ENCODE data around the gene LYSMD4.

The LYSMD4 gene

DNA sequence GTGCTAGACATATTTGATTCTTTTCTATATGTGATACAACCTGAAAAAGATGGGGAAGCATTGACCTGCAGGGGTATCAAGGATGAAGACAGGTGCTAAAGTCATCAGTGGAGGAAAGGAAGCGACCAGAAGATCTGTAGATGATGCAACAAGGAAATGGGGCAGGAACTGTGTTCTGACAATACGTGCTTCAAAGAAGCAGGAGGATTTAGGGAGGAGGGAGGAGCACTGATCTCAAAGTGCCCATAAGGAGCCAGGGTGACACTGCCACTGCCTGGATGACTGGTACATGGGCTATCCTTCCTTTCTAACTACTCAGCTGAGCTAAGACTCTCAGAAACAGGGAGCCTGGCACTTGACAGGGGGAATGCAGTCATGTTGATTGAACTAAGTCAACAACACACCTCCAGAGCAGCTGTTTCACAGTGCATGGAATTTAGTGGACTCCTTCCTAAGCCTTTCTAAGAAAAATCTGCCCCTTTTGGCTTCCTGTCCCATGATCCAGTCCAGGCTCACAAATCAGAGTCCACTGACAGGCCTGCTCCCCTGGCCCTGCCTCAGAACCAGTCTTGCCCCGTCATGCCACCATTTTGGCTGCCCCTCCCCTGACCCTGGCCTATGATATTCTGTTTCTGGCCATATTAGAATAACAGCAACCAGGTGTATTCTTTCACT is 12.0 kb downstream of the LYSMD4 start:
- 88 to 96% methylated on average over 3 of the region's 3 CpGs for WGBS, 2 experiments
- no peaks in the 10 kb centered on the region for H3K9me3 ChIP-seq (ENCODE audit: control insufficient read depth, low read length)
- no peak overlapping the region for H3K27ac ChIP-seq (ENCODE audit: insufficient read depth, low read depth, low read length, poor library complexity, severe bottlenecking)
- H3K4me1 ChIP-seq (ENCODE audit: control insufficient read depth, insufficient read depth, low read length): no peaks in the 10 kb centered on the region
- no peaks in the 10 kb centered on the region for H3K36me3 ChIP-seq (ENCODE audit: control insufficient read depth, insufficient read depth, low read length)
- H3K27me3 ChIP-seq (ENCODE audit: control insufficient read depth, insufficient read depth, low read length, poor library complexity, severe bottlenecking): no peaks in the 10 kb centered on the region
- no peak overlapping the region for H3K4me3 ChIP-seq (ENCODE audit: insufficient read depth, low read depth, low read length)

DNA sequence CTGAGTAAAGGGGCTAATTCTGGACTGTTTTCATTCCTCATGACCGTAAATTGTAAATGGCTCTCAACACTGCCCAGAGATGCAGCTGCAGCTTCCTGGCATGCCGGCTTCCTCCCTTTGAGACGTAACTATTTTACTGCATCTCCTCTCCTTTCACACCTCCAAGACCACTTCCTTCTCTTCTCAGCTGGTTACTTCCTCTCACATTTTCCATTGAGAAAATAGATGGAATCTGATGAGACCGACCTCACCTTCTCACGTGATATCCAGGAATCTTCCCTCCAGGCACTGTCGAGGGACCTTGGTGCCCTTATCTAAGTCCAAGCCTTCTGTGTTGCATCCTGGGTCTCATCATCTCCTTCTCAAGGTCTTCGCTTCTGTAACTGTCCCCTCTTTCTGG is 12.7 kb downstream of the LYSMD4 start:
- Histone ChIP-seq H3K9me3 (ENCODE audit: control insufficient read depth, low read length) (no peaks in the 10 kb centered on the region), H3K27ac (ENCODE audit: insufficient read depth, low read depth, low read length, poor library complexity, severe bottlenecking) (no peak overlapping the region), H3K4me3 (ENCODE audit: insufficient read depth, low read depth, low read length) (no peak overlapping the region), H3K36me3 (ENCODE audit: control insufficient read depth, insufficient read depth, low read length) (no peaks in the 10 kb centered on the region), H3K4me1 (ENCODE audit: control insufficient read depth, insufficient read depth, low read length) (no peaks in the 10 kb centered on the region), H3K27me3 (ENCODE audit: control insufficient read depth, insufficient read depth, low read length, poor library complexity, severe bottlenecking) (no peaks in the 10 kb centered on the region)
- WGBS, 2 experiments: 93 to 95% methylated on average over 7 of the region's 7 CpGs

DNA sequence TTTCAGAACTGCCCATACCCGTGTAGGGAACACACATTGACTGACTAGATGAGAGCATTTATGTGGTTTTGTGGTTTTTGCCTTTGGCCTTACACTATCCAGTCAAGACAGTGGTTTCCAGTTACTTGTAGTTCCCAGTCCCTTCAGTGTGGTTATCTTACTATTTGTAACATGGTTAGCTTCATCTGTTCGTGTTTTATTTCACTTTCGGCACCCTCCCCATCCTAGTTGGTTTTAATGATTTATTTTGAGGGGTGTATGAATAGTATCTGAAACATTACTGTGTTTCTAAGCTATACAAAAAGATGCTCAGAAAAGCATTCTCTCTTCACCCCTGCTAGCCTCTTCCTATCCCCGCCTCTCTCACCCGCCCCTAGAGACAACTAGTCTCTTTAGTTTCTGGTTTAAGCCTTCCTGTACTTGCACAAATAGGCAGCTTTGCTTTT is 14.1 kb downstream of the LYSMD4 start:
- H3K4me1 ChIP-seq (ENCODE audit: control insufficient read depth, insufficient read depth, low read length): no peaks in the 10 kb centered on the region
- WGBS, 2 experiments: 91 to 97% methylated on average over 3 to 5 of the region's 5 CpGs
- no peaks in the 10 kb centered on the region for H3K27me3 ChIP-seq (ENCODE audit: control insufficient read depth, insufficient read depth, low read length, poor library complexity, severe bottlenecking)
- H3K9me3 ChIP-seq (ENCODE audit: control insufficient read depth, low read length): no peaks in the 10 kb centered on the region
- H3K27ac ChIP-seq (ENCODE audit: insufficient read depth, low read depth, low read length, poor library complexity, severe bottlenecking): no peak overlapping the region
- no peak overlapping the region for H3K4me3 ChIP-seq (ENCODE audit: insufficient read depth, low read depth, low read length)
- no peaks in the 10 kb centered on the region for H3K36me3 ChIP-seq (ENCODE audit: control insufficient read depth, insufficient read depth, low read length)

DNA sequence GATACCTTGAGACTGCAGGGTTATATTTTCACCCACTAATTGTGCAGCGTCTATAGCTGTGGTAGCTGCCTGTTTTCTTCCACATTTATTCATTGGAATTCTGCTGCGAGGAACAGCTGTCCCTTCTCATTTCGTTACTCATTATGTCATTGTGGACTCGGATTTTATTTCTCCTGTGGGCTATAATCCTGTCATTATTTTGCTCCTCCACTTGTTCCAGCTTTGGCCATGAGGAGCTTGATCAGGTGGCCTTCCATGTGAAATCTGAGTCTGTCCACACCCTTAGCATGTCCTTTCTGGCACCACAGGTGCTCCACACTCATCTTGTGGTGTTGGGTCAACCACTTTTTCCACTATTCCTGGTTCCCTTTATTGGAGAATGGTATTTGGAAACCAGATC is 14.8 kb downstream of the LYSMD4 start:
- 92 to 96% methylated on average over 4 of the region's 4 CpGs for WGBS, 2 experiments
- no peak overlapping the region for H3K4me3 ChIP-seq (ENCODE audit: insufficient read depth, low read depth, low read length)
- H3K27me3 ChIP-seq (ENCODE audit: control insufficient read depth, insufficient read depth, low read length, poor library complexity, severe bottlenecking): no peaks in the 10 kb centered on the region
- H3K4me1 ChIP-seq (ENCODE audit: control insufficient read depth, insufficient read depth, low read length): no peaks in the 10 kb centered on the region
- no peaks in the 10 kb centered on the region for H3K9me3 ChIP-seq (ENCODE audit: control insufficient read depth, low read length)
- no peaks in the 10 kb centered on the region for H3K36me3 ChIP-seq (ENCODE audit: control insufficient read depth, insufficient read depth, low read length)
- no peak overlapping the region for H3K27ac ChIP-seq (ENCODE audit: insufficient read depth, low read depth, low read length, poor library complexity, severe bottlenecking)

DNA sequence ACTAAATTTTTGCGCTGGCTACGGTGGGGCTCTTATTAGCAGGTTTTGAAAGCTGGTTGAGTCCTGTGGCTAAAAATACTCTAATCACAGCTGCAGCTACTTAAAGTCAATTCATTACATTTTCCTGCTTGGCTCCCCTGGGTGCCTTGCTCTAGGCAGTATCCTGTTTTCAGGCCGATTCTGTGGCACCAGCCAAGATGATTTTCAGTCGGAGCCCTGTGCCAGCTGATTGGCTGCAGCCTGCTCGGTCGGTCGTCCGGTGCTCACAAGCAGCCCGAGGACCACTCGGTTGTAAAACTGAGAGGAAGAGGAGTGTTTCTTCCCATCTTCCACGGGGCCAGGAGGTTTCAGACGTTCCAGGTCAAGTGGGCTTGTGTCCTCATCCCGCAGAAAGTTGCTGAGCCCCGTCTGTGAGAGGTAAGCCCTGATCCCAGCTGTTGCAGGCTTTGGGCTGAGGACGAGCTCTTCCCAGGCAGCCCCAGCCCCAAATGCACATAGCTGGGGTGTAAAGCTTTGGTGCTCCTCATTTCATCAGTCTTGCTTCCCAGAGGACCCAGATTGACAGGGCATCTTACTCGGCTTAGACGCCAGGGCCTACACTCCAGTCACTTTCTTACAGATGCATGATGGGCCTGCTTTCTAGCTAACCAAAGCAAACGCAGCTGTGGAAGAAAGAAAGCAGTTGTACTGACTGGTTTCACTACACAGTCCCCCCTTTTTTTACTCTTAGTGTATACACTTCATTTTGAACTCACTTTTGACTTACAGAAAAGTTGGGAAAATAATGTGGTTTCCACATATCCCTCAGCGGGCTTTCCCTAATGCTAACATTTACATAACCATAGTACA is 15.9 kb downstream of the LYSMD4 start:
- H3K27me3 ChIP-seq (ENCODE audit: control insufficient read depth, insufficient read depth, low read length, poor library complexity, severe bottlenecking): no peaks in the 10 kb centered on the region
- H3K4me1 ChIP-seq (ENCODE audit: control insufficient read depth, insufficient read depth, low read length): no peaks in the 10 kb centered on the region
- peak overlapping the region; percentile 29 for H3K27ac ChIP-seq (ENCODE audit: insufficient read depth, low read depth, low read length, poor library complexity, severe bottlenecking)
- H3K9me3 ChIP-seq (ENCODE audit: control insufficient read depth, low read length): no peaks in the 10 kb centered on the region
- no peak overlapping the region for H3K4me3 ChIP-seq (ENCODE audit: insufficient read depth, low read depth, low read length)
- 87 to 89% methylated on average over 19 of the region's 19 CpGs for WGBS, 2 experiments
- H3K36me3 ChIP-seq (ENCODE audit: control insufficient read depth, insufficient read depth, low read length): no peaks in the 10 kb centered on the region

DNA sequence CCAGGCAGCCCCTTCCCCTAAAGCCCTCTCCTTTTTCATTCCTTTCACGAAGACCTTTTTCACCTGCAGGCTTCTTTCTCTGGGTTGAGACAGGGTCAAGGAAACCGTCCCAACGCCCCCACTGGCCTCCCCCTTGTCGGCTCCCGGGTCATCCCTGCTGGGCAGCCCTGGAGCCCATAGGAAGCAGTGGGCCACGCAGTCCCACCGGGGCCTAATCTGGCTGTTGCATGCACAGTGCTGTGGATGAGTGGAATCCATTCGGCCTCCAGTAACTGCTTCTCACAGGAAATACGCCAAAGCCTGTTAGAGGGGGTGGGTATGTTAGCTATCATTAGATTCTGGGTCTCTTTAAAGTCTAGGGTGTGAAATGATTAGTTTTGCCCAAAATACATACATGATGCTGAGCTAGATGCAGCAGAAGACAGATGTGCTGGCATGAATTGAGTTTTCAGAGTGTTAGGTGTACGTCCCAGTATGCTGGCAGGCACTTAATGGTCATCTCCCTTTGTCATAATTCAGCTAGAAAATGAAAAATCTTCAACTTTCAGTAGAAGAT is 16.6 kb downstream of the LYSMD4 start:
- no peaks in the 10 kb centered on the region for H3K9me3 ChIP-seq (ENCODE audit: control insufficient read depth, low read length)
- no peaks in the 10 kb centered on the region for H3K4me1 ChIP-seq (ENCODE audit: control insufficient read depth, insufficient read depth, low read length)
- 88 to 93% methylated on average over 10 of the region's 10 CpGs for WGBS, 2 experiments
- no peak overlapping the region for H3K27ac ChIP-seq (ENCODE audit: insufficient read depth, low read depth, low read length, poor library complexity, severe bottlenecking)
- H3K36me3 ChIP-seq (ENCODE audit: control insufficient read depth, insufficient read depth, low read length): peaks cover 2% of the 10 kb centered on the region
- no peaks in the 10 kb centered on the region for H3K27me3 ChIP-seq (ENCODE audit: control insufficient read depth, insufficient read depth, low read length, poor library complexity, severe bottlenecking)
- no peak overlapping the region for H3K4me3 ChIP-seq (ENCODE audit: insufficient read depth, low read depth, low read length)

DNA sequence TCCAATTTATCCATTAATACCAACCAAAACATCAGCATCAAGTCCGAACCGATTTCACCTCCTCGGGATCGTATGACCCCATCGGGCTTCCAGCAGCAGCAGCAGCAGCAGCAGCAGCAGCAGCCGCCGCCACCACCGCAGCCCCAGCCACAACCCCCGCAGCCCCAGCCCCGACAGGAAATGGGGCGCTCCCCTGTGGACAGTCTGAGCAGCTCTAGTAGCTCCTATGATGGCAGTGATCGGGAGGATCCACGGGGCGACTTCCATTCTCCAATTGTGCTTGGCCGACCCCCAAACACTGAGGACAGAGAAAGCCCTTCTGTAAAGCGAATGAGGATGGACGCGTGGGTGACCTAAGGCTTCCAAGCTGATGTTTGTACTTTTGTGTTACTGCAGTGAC is 20.8 kb downstream of the LYSMD4 start:
- peaks cover 6% of the 10 kb centered on the region for H3K36me3 ChIP-seq (ENCODE audit: control insufficient read depth, insufficient read depth, low read length)
- 86 to 87% methylated on average over 18 of the region's 18 CpGs for WGBS, 2 experiments

DNA sequence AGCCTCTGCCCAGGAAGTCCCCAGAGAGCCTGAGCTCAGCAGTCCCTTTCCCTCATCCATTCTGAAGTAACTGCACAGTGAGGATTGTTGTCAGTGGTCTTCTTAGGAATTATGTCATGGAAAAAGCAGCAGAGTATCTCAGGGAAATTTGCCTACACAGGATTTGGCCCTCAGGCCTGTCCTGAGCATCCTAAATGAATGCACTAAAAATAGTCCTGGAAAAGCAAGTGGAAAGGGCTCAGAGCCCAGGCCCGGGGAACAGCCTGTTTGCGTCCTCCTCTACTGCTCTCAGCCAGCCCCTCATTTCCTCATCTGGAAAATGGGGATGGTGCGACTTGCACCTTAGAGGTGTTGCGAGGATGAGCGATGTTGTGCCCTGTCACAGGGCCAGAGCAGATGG is 21.6 kb downstream of the LYSMD4 start:
- Histone ChIP-seq H3K36me3 (ENCODE audit: control insufficient read depth, insufficient read depth, low read length) (peaks cover 6% of the 10 kb centered on the region), H3K4me1 (ENCODE audit: control insufficient read depth, insufficient read depth, low read length) (no peaks in the 10 kb centered on the region), H3K9me3 (ENCODE audit: control insufficient read depth, low read length) (no peaks in the 10 kb centered on the region), H3K4me3 (ENCODE audit: insufficient read depth, low read depth, low read length) (no peak overlapping the region), H3K27me3 (ENCODE audit: control insufficient read depth, insufficient read depth, low read length, poor library complexity, severe bottlenecking) (no peaks in the 10 kb centered on the region), H3K27ac (ENCODE audit: insufficient read depth, low read depth, low read length, poor library complexity, severe bottlenecking) (no peak overlapping the region)
- 95 to 97% methylated on average over 5 of the region's 5 CpGs for WGBS, 2 experiments

More for the DNA sequence above, 20.8 kb downstream of the LYSMD4 start:
- Histone ChIP-seq H3K27ac (ENCODE audit: insufficient read depth, low read depth, low read length, poor library complexity, severe bottlenecking) (no peak overlapping the region), H3K9me3 (ENCODE audit: control insufficient read depth, low read length) (no peaks in the 10 kb centered on the region), H3K4me3 (ENCODE audit: insufficient read depth, low read depth, low read length) (no peak overlapping the region), H3K27me3 (ENCODE audit: control insufficient read depth, insufficient read depth, low read length, poor library complexity, severe bottlenecking) (no peaks in the 10 kb centered on the region), H3K4me1 (ENCODE audit: control insufficient read depth, insufficient read depth, low read length) (no peaks in the 10 kb centered on the region)

DNA sequence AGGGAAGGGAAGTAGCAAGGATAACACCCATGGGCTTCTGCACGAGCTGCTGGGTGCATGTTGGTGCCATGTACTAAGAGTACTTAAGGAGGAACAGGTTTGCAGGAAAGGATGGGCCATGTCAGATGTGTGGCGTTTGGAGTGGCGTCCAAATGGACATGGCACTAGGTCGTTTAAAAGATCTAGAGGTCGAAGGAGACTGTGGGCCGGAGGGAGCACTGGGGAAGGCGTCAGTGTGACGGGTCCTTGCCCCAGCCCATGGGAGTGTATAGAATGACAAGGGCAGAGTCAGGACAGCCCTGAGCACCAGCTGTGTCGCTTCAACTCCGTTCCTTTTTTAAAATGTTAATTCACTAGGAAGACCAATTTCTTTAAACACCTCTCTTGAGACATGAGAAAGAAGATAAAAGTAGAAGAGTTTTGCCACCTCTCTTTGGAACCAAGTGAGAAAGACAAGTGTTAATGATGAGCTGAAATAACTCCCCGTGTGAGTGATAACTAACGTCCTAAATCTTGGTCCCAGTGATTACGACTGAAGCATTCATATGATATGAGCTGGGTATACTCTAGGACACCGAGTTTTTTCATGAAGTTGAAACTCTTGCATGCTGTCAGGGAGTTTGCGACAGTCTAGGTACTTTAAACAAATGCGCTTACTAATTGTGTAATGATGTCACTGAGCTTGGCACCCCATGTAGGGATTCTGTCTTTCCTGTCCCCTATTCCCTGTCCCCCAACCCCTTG is 23.8 kb downstream of the LYSMD4 start:
- no peak overlapping the region for H3K4me3 ChIP-seq (ENCODE audit: insufficient read depth, low read depth, low read length)
- WGBS, 2 experiments: 91 to 93% methylated on average over 14 to 16 of the region's 16 CpGs
- H3K27ac ChIP-seq (ENCODE audit: insufficient read depth, low read depth, low read length, poor library complexity, severe bottlenecking): no peak overlapping the region

DNA sequence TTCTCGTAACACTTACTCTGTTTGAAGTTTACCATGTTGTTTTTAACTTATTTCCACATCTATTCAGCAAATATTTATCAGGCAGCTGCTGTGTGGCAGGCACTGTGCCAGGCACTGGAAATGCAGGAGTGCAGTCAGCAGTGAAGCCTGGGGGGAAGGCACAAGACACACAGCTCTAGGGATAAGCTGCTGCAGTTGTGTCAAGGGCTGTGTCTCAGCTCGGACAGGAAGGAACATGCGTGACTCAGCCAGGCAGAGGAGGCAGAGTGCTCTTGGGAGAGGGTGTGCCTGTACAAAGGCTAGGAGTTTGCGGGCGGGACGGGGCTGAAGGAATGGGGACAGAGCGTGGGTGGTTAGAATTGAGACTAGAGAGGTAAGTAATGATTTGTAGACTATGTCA is 24.7 kb downstream of the LYSMD4 start:
- Histone ChIP-seq H3K4me3 (ENCODE audit: insufficient read depth, low read depth, low read length) (no peak overlapping the region), H3K36me3 (ENCODE audit: control insufficient read depth, insufficient read depth, low read length) (peaks cover 6% of the 10 kb centered on the region), H3K27me3 (ENCODE audit: control insufficient read depth, insufficient read depth, low read length, poor library complexity, severe bottlenecking) (no peaks in the 10 kb centered on the region), H3K27ac (ENCODE audit: insufficient read depth, low read depth, low read length, poor library complexity, severe bottlenecking) (no peak overlapping the region), H3K9me3 (ENCODE audit: control insufficient read depth, low read length) (no peaks in the 10 kb centered on the region), H3K4me1 (ENCODE audit: control insufficient read depth, insufficient read depth, low read length) (no peaks in the 10 kb centered on the region)
- 95 to 97% methylated on average over 7 of the region's 7 CpGs for WGBS, 2 experiments

More for the DNA sequence above, 23.8 kb downstream of the LYSMD4 start:
- Histone ChIP-seq H3K36me3 (ENCODE audit: control insufficient read depth, insufficient read depth, low read length) (peaks cover 6% of the 10 kb centered on the region), H3K4me1 (ENCODE audit: control insufficient read depth, insufficient read depth, low read length) (no peaks in the 10 kb centered on the region), H3K27me3 (ENCODE audit: control insufficient read depth, insufficient read depth, low read length, poor library complexity, severe bottlenecking) (no peaks in the 10 kb centered on the region), H3K9me3 (ENCODE audit: control insufficient read depth, low read length) (no peaks in the 10 kb centered on the region)
